SH-SY5Y (cell line): ENCODE results near the gene PI16.

Experiments
- GATA2 ChIP-seq: IDR thresholded peaks from 2 replicates; pipeline ENCODE4 v1.6.1; 2011; ENCODE audit warnings: mild to moderate bottlenecking, low read depth, low read length
- GATA3 ChIP-seq: IDR thresholded peaks from 2 replicates; pipeline ENCODE4 v1.6.1; 2011; ENCODE audit warnings: low read depth, mild to moderate bottlenecking, low read length, moderate library complexity

PI16 gene, protein sequence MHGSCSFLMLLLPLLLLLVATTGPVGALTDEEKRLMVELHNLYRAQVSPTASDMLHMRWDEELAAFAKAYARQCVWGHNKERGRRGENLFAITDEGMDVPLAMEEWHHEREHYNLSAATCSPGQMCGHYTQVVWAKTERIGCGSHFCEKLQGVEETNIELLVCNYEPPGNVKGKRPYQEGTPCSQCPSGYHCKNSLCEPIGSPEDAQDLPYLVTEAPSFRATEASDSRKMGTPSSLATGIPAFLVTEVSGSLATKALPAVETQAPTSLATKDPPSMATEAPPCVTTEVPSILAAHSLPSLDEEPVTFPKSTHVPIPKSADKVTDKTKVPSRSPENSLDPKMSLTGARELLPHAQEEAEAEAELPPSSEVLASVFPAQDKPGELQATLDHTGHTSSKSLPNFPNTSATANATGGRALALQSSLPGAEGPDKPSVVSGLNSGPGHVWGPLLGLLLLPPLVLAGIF

DNA sequence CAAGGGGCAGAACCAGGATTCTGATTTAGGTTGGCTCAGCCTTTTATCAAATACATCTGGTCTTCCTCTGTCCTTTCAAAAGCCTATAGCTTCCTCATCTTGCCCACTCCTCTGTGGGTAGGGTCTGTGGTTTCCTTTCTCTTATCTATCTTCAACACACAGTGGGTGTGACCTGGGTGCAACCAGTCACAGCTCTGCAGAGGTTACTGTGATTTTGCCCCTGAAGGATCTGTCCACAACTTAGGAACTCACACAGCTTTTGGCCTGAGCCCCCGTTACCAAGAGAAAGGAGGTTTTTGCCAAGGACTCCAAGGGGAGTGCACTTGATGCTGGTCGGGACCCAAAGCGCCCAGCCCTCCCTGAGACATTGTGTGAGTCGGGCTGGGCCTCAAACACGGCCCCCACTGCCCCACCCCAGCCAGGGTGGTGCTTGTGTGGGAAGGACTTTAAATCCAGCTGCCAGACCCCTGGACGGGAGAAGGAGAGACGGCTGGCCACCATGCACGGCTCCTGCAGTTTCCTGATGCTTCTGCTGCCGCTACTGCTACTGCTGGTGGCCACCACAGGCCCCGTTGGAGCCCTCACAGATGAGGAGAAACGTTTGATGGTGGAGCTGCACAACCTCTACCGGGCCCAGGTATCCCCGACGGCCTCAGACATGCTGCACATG lies at the start of gene PI16:
PI16 (plus strand) TSS at position 477 of the 670 bp plus-strand sequence; CDS start at position 500, 23 bp downstream.
- TF ChIP-seq GATA2 (no peak), GATA3 (no peak)

DNA sequence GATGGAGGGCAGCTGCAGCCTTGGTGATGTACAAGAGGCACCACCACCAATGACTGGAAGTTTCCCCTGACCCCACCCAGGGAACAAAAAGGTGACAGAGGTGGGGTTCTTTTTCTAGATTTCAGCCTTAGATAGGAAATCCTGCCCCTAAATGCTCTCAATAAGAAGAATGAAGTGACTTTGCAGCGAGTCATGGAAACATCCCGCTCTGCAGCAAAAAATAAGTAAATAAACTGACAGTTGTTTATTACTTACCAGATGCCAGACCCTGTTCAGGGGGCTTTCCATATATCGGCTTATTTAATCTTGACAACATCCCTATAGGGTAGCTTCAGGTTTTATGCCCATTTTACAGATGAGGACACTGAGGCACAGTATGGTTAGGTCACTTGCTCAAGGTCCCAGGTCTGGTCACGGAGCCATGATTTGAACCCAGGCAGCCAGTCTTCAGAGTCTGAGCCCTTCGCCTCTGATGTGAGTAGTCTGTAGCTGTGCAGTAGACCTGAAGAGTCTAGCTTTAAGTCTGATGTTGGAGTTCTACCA lies 49.6 kb upstream of the PI16 start:
- TF ChIP-seq GATA3: no peak
- TF ChIP-seq GATA2: no peak

DNA sequence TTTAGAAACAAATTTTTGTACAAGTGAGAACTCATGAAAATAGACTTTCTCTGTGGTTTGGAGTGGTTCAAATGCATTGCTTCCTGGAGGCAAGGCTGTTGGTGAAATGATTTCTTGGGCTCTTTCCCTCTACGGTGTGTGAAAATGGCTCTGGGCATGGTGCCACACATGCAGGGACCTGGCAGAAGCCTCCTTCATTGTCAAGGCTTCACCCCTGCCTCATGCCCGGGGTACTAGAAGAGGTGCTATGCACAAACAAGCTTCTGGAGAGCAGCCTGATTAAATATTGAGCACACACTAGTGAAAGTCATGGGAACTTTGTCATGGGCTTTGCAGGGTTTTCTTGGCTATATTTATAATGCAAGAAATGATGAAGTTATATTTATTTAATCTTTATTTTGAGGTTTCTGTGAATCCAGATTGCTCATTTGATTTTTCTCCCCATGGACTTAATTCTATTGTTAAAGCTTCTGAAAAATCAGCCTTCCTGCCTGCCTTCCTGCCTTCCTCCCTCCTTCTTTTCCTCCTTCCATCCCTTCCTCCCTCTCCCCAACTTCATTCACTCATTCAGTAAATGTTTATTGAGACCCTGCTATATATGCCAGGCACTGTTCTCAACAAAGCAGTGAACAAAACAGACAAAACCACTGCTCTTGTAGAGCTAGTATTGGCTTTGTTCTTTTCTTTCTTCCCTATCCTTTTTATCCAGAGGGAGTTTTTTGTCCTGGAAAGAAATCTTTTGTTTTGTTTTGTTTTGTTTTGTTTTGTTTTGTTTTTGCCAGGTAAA lies 47.8 kb upstream of the PI16 start:
- TF ChIP-seq GATA2 (no peak), GATA3 (no peak)

DNA sequence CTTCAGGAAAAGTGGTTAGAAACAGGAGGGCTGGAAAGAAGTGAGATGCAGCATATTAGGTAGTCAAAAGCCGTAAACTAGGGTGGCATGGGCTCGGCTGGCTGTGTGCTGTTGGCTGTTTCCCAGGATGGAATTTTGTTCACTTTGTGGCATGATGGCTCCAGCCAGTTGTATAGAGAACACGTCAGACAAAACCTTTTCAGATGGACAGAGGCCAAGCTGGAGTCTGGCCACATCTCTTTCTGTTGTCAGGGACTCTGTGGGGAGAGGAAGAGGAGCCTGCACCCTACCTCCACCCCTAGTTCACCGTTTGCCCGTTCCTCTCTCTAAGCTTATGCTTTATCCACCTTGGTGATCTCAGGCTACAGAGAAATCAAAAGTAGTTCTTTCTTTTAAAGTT lies 46.8 kb upstream of the PI16 start:
- TF ChIP-seq GATA3 (no peak), GATA2 (no peak)

DNA sequence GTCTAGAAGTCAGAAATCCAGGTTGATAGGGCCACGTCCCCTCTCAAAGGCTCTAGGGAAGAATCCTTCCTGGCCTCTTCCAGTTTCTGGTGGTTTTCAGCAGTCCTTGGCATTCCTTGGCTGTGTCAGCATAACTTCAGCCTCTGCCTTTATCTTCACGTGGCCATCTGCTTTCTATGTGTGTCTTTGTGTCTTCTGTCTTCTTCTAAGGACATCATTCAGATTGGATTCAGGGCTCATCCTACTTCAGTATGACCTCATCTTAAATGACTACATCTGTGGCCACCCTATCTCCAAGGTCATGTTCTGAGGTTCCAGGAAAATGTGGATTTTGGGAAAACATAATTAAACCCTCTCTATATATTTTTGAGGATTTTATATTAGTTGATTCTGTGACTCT lies 45.8 kb upstream of the PI16 start:
- TF ChIP-seq GATA2 (no peak), GATA3 (no peak)

DNA sequence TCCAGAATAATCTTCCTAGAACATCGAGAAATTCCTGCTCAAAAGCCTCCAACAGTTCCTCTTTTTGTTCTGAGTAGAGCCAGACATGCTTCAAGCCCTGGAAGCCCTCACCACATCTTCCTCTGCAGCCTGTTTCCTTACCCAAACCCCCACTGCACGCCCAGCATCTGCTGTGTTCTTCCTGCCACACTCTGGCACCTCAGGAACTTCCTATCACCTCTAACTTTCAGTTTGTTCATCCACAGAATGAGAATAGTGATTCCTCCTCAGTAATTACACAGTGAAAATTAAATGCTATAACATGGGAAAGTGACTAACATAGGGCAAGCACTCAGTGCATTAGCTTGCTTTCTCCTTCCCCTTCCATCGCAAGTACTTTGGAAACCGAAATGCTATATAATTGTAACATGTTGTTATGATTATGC lies 42.5 kb upstream of the PI16 start:
- TF ChIP-seq GATA2: no peak
- no peak for TF ChIP-seq GATA3

GRCh38 chr6:36912586-36912985 lies 42.0 kb upstream of the PI16 start:
- TF ChIP-seq GATA2: no peak

DNA sequence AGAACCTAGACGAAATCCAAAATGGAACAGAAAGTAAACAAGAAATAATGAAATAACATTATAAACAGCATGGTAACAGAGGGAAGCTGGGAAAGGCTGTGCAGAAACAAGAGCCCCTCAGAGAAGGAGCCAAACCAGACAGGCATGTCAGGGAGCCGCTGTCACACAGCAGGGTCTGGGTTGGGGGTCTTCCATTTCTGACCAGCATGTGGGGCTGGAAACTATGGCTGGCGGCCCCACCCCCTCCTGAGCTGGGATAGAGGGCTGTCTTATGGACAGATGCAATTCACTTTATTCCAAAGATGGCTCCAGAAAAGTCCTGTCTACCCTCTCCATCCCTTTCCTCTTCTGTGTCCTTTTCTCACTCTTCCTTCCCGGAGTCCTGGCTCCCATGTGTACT lies 41.5 kb upstream of the PI16 start:
- TF ChIP-seq GATA3: no peak
- no peak for TF ChIP-seq GATA2

DNA sequence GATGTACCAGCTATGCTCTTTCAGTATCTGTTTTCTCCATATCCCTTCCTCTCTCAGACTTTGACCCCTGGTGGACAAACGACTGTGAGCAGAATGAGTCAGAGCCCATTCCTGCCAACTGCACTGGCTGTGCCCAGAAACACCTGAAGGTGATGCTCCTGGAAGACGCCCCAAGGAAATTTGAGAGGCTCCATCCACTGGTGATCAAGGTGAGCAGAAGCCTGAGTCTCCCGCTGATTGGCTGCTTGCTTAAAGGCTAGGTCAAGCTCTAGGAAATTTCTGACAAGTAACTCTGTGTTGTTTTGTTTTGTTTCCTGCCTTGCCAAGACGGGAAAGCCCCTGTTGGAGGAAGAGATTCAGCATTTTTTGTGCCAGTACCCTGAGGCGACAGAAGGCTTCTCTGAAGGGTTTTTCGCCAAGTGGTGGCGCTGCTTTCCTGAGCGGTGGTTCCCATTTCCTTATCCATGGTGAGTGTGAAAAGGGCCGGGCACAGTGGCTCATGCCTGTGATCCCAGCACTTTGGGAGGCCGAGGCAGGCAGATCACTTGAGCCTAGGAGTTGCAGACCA lies 40.2 kb upstream of the PI16 start:
- no peak for TF ChIP-seq GATA3
- no peak for TF ChIP-seq GATA2

- TF ChIP-seq GATA3: no peak
- TF ChIP-seq GATA2: no peak
Measured at GRCh38 chr6:36915599-36915998, 38.9 kb upstream of the PI16 start.

GRCh38 chr6:36916126-36916525 lies 38.4 kb upstream of the PI16 start:
- TF ChIP-seq GATA3: no peak
- TF ChIP-seq GATA2: no peak

DNA sequence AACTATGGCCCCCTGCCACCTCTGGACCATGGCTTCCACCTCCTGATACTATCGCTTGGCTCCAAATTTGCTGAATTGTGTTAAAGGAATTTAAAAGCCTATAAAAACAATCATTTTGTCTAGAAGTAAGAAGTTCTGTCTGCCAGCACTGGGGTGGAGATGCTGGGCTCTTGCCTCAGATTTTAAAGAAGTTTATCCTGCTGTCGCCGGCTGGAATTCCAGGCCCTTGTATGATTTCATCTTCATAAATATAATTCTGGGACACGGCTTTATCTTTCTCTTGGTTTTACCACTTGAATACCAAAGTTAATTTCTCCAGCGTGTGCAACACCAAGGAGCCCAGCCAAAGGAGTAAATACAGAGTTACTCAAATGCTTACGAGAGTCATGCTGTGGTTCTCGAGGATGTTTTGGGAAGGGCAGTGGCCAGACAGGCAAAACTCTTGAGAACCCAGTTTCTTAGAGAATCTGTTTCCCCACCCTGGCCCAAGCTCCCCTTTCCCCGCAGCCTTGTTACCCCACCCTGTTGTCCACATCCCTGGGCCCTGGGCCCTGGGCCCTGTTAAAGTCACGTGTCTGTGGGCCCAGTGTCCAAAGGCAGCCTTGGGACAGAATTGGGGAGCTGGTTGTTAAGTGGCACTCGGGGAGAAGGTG lies 36.9 kb upstream of the PI16 start:
- TF ChIP-seq GATA2 (no peak), GATA3 (no peak)

GRCh38 chr6:36920049-36920448 lies 34.5 kb upstream of the PI16 start:
- TF ChIP-seq GATA3 (no peak), GATA2 (no peak)
